ENCODE measurements around the gene KPNB1. TPM values are rescaled to one million over a fixed set of nuclear protein-coding genes. Genes with fewer than 3 reads are reported as not detected.

KPNB1 gene
- total and polyA plus RNA-seq, 9 donors, result 63.4 to 346 (median 236) TPM

GRCh38 chr17:47607481-47607880 is 42.2 kb upstream of the KPNB1 start:
- no peaks in the 10 kb centered on the region for H3K9me3 ChIP-seq
- no peak overlapping the region for H3K4me3 ChIP-seq
- no peaks in the 10 kb centered on the region for H3K27me3 ChIP-seq
- no peak overlapping the region for H3K27ac ChIP-seq
- no peak for DNase-seq
- H3K4me1 ChIP-seq (ENCODE audit: insufficient read depth), result peaks cover 2% of the 10 kb centered on the region
- 91 to 97% (median 95%) methylated on average over 3 of the region's 3 CpGs for WGBS, 3 donors
- TF ChIP-seq POLR2A (IDR thresholded peaks at IDR 0.05) (no peak), EP300 (IDR thresholded peaks at IDR 0.05) (no peak), CTCF (IDR thresholded peaks at IDR 0.05) (no peak)
- H3K36me3 ChIP-seq, result no peaks in the 10 kb centered on the region
- intact Hi-C loops (cut with DNase I), result no loop called here

- intact Hi-C loops (cut with DNase I), result loop anchor here in 2 of 4 donors (10.0 kb wide), 2 partner anchors 97 to 117 kb away; no protein-coding TSS in a partner anchor
- Histone ChIP-seq H3K27ac (no peak overlapping the region), H3K27me3 (no peaks in the 10 kb centered on the region), H3K36me3 (no peaks in the 10 kb centered on the region), H3K4me3 (no peak overlapping the region), H3K9me3 (no peaks in the 10 kb centered on the region), H3K4me1 (ENCODE audit: insufficient read depth) (no peaks in the 10 kb centered on the region)
- no peak for TF ChIP-seq EP300 (IDR thresholded peaks at IDR 0.05)
- no peak for TF ChIP-seq POLR2A (IDR thresholded peaks at IDR 0.05)
- DNase-seq, result no peak
- WGBS, 3 donors, result 79 to 90% (median 82%) methylated on average over 5 of the region's 5 CpGs
Measured at GRCh38 chr17:47611372-47612350, 38.1 kb upstream of the KPNB1 start.

- Histone ChIP-seq H3K36me3 (no peaks in the 10 kb centered on the region), H3K9me3 (no peaks in the 10 kb centered on the region), H3K27me3 (no peaks in the 10 kb centered on the region), H3K4me1 (ENCODE audit: insufficient read depth) (no peaks in the 10 kb centered on the region), H3K4me3 (no peak overlapping the region), H3K27ac (no peak overlapping the region)
- 64 to 70% (median 66%) methylated on average over 8 of the region's 8 CpGs for WGBS, 3 donors
- DNase-seq, result no peak
- TF ChIP-seq CTCF (IDR thresholded peaks at IDR 0.05) (peak; percentile 65 to 73 (median 69)), EP300 (IDR thresholded peaks at IDR 0.05) (no peak), POLR2A (IDR thresholded peaks at IDR 0.05) (no peak)
- intact Hi-C loops (cut with DNase I), result loop anchor here in 3 of 4 donors (5.0 to 10.0 kb wide), 3 partner anchors 101 to 389 kb away; no protein-coding TSS in a partner anchor
Measured at GRCh38 chr17:47615766-47616424, 33.8 kb upstream of the KPNB1 start.

GRCh38 chr17:47618410-47618809 is 31.3 kb upstream of the KPNB1 start:
- 45 to 52% (median 52%) methylated on average over 4 of the region's 4 CpGs for WGBS, 3 donors
- H3K4me3 ChIP-seq, result no peak overlapping the region
- TF ChIP-seq POLR2A (IDR thresholded peaks at IDR 0.05) (no peak), EP300 (IDR thresholded peaks at IDR 0.05) (no peak), CTCF (IDR thresholded peaks at IDR 0.05) (no peak)
- no peaks in the 10 kb centered on the region for H3K36me3 ChIP-seq
- H3K9me3 ChIP-seq, result no peaks in the 10 kb centered on the region
- DNase-seq, result no peak
- H3K27ac ChIP-seq, result no peak overlapping the region
- intact Hi-C loops (cut with DNase I), result loop anchor here in 3 of 4 donors (5.0 to 10.0 kb wide), 3 partner anchors 104 to 391 kb away; no protein-coding TSS in a partner anchor
- peaks cover 4% of the 10 kb centered on the region for H3K4me1 ChIP-seq (ENCODE audit: insufficient read depth)
- H3K27me3 ChIP-seq, result no peaks in the 10 kb centered on the region

Data from ovary (tissue), 9 donors.